ENCODE data around the gene KRT7.
A peak's percentile ranks its signal among the peaks of the same experiment; 100 is the strongest.

Gene KRT7

DNA sequence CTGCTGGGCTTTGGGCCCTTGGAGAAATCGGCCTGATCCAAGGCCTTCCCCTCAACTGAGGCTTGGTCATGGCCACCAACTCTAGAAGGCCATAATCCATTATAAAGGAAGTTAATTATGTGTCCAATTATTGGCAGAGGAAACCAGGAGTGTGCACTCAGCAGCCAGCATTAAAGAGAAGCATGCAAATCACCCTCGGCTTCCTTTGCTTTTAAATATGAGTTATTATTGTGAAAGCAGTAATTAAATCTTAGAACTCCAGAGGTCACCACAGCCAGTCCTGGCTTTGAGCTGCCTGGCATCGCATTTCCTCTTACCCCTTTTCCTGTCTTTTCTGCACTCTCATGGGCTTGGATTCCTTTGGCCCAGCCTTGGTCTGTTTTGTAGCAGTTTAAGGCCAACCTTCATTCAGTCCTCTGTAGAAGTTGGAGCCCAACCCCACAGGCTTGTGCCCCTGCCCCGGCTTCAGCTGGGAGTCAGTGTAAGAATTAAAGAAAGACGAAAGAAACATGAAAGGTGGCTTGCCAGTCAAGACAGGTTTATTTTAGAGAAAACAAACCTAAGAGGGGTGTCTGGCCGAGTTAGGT, 26.7 kb downstream of the KRT7 start:
- TF ChIP-seq SPI1 (IDR thresholded peaks at IDR 0.05; ENCODE audit: borderline replicate concordance, low read depth): no peak
- no peak for TF ChIP-seq CTCF (IDR thresholded peaks at IDR 0.05; ENCODE audit: insufficient read depth, low read length)
- no peak for TF ChIP-seq GABPA (IDR thresholded peaks at IDR 0.05; ENCODE audit: low read depth)
- TF ChIP-seq REST (IDR thresholded peaks at IDR 0.05; ENCODE audit: insufficient replicate concordance, low read depth): no peak
- TF ChIP-seq POLR2AphosphoS5 (IDR thresholded peaks at IDR 0.05; ENCODE audit: low read depth): no peak
- Histone ChIP-seq H3K27me3 (ENCODE audit: insufficient read depth, poor library complexity, severe bottlenecking) (peaks cover 28% of the 10 kb centered on the region), H3K27ac (replicated peaks) (no peak overlapping the region), H3K4me3 (replicated peaks; ENCODE audit: insufficient read depth, low read length) (no peak overlapping the region)
- no peak for DNase-seq (ENCODE audit: low read depth in 1 of 2, low spot score in 1 of 2)

DNA sequence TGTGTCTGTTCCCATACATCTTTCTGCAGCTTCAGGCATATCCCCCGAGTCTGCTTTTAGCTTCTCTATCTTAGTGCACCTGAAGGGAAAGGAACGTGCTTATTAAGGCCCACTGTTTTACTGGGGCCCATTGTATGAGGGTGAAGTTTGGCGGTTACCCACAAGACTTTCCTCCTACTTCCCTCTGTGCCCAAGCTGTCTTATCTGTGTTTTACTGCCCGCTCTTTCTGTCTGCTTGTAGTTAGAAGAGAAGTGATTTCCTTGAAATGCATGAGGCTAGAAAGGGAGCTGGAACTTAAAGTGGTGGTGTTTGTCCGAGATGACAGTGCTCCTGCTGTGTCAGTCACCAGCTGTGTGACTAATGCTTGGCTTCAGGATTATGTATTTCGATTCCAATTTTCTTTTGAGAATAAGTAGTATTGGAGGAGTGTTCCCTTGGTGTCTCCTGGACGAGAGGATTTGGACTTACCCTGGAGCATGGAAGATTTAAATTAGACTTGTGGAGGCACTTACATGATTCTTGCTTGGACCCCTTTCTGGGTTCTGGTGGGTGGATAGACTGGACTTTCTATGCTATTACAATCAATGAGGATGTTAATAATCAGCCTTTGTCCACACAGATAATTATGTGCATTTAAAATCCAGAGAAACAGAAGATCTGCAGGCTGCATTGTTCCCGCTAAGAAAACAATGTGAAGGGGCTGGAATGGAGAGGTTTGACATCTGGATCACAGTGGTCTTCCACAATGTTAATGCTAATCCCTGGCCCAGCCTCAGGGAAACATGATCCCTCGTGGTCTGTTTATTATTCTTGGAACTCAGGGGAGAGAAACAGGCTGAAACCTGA, 27.5 kb downstream of the KRT7 start:
- peaks cover 28% of the 10 kb centered on the region for H3K27me3 ChIP-seq (ENCODE audit: insufficient read depth, poor library complexity, severe bottlenecking)
- DNase-seq (ENCODE audit: low read depth in 1 of 2, low spot score in 1 of 2): peak in 1 of 2 experiments; percentile 33
- no peak overlapping the region for H3K4me3 ChIP-seq (replicated peaks; ENCODE audit: insufficient read depth, low read length)
- H3K27ac ChIP-seq (replicated peaks): no peak overlapping the region
- TF ChIP-seq SPI1 (IDR thresholded peaks at IDR 0.05; ENCODE audit: borderline replicate concordance, low read depth) (no peak), GABPA (IDR thresholded peaks at IDR 0.05; ENCODE audit: low read depth) (peak; percentile 11; the same call in 1 of the 2 replicates)

GRCh38 chr12:52261208-52261484, 28.1 kb downstream of the KRT7 start:
- H3K27ac ChIP-seq (replicated peaks): no peak overlapping the region

More at GRCh38 chr12:52261208-52261484, 28.1 kb downstream of the KRT7 start:
- Histone ChIP-seq H3K4me3 (replicated peaks; ENCODE audit: insufficient read depth, low read length) (no peak overlapping the region), H3K27me3 (ENCODE audit: insufficient read depth, poor library complexity, severe bottlenecking) (peaks cover 26% of the 10 kb centered on the region)
- no peak for DNase-seq (ENCODE audit: low read depth in 1 of 2, low spot score in 1 of 2)
- TF ChIP-seq POLR2AphosphoS5 (IDR thresholded peaks at IDR 0.05; ENCODE audit: low read depth): no peak
- TF ChIP-seq SPI1 (IDR thresholded peaks at IDR 0.05; ENCODE audit: borderline replicate concordance, low read depth): no peak
- no peak for TF ChIP-seq GABPA (IDR thresholded peaks at IDR 0.05; ENCODE audit: low read depth)
- TF ChIP-seq REST (IDR thresholded peaks at IDR 0.05; ENCODE audit: insufficient replicate concordance, low read depth): no peak
- TF ChIP-seq CTCF (IDR thresholded peaks at IDR 0.05; ENCODE audit: insufficient read depth, low read length): no peak
